ENCODE measurements around the gene CACNA2D2.

CACNA2D2 gene

DNA sequence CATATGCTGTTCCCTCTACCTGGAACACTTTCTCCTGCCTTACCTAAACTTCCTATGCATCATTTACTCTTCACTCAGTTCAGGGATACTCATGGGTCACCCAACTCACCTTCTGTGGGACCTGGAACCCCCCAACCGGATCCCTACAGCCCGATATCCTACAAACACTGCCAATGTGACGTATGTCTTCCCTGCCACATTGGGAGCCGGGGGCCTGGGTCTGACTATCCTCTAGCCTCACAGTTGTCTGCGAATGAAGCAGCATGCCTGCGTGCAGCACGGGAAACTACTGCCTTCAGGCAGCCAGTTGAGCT lies 153.3 kb downstream of the CACNA2D2 start:
- H3K4me3 ChIP-seq (replicated peaks; ENCODE audit: insufficient read depth, low read length): peak overlapping the region; percentile 58
- TF ChIP-seq, protein P1, sequence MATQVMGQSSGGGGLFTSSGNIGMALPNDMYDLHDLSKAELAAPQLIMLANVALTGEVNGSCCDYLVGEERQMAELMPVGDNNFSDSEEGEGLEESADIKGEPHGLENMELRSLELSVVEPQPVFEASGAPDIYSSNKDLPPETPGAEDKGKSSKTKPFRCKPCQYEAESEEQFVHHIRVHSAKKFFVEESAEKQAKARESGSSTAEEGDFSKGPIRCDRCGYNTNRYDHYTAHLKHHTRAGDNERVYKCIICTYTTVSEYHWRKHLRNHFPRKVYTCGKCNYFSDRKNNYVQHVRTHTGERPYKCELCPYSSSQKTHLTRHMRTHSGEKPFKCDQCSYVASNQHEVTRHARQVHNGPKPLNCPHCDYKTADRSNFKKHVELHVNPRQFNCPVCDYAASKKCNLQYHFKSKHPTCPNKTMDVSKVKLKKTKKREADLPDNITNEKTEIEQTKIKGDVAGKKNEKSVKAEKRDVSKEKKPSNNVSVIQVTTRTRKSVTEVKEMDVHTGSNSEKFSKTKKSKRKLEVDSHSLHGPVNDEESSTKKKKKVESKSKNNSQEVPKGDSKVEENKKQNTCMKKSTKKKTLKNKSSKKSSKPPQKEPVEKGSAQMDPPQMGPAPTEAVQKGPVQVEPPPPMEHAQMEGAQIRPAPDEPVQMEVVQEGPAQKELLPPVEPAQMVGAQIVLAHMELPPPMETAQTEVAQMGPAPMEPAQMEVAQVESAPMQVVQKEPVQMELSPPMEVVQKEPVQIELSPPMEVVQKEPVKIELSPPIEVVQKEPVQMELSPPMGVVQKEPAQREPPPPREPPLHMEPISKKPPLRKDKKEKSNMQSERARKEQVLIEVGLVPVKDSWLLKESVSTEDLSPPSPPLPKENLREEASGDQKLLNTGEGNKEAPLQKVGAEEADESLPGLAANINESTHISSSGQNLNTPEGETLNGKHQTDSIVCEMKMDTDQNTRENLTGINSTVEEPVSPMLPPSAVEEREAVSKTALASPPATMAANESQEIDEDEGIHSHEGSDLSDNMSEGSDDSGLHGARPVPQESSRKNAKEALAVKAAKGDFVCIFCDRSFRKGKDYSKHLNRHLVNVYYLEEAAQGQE (IDR thresholded peaks at IDR 0.05; ENCODE audit: insufficient replicate concordance, low read depth): no peak
- TF ChIP-seq SPI1 (IDR thresholded peaks at IDR 0.05; ENCODE audit: borderline replicate concordance, low read depth): no peak
- TF ChIP-seq GABPA (IDR thresholded peaks at IDR 0.05; ENCODE audit: low read depth): no peak
- no peak for TF ChIP-seq POLR2AphosphoS5 (IDR thresholded peaks at IDR 0.05; ENCODE audit: low read depth)
- TF ChIP-seq, protein P2, sequence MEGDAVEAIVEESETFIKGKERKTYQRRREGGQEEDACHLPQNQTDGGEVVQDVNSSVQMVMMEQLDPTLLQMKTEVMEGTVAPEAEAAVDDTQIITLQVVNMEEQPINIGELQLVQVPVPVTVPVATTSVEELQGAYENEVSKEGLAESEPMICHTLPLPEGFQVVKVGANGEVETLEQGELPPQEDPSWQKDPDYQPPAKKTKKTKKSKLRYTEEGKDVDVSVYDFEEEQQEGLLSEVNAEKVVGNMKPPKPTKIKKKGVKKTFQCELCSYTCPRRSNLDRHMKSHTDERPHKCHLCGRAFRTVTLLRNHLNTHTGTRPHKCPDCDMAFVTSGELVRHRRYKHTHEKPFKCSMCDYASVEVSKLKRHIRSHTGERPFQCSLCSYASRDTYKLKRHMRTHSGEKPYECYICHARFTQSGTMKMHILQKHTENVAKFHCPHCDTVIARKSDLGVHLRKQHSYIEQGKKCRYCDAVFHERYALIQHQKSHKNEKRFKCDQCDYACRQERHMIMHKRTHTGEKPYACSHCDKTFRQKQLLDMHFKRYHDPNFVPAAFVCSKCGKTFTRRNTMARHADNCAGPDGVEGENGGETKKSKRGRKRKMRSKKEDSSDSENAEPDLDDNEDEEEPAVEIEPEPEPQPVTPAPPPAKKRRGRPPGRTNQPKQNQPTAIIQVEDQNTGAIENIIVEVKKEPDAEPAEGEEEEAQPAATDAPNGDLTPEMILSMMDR (IDR thresholded peaks at IDR 0.05; ENCODE audit: insufficient read depth, low read length): no peak
- peak overlapping the region; percentile 94 for H3K27ac ChIP-seq (replicated peaks)
- no peaks in the 10 kb centered on the region for H3K27me3 ChIP-seq (ENCODE audit: insufficient read depth, poor library complexity, severe bottlenecking)
- no peak for DNase-seq (ENCODE audit: low read depth in 1 of 2, low spot score in 1 of 2)

DNA sequence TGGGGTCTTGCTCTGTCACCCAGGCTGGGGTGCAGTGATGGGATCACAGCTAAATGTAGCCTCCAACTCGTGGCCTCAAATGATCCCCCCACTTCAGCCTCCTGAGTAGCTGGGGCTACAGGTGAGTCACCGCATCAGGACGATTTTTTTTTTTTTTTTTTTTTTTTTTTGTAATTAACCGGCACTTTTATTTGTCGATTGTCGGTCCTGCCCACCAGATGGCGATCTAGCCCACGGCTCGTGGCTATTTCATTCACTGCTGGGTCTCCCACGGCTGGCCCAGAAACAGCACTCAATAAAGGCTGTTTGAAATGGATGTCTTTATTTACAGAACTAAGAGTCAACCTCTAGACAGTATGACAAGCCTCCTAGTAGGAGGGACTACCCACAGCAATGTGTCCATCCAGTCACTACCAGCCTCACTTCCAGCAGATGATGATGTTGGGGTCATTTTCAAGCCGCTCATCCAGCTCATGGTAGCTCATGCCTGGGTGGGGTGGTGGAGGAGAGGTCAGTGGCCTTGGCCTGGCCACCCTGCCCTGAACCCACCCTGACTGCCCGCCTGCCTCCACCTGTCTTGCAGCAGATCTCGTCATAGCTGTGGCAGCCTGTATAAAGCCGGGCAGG lies 156.1 kb downstream of the CACNA2D2 start:
- Histone ChIP-seq H3K27me3 (ENCODE audit: insufficient read depth, poor library complexity, severe bottlenecking) (no peaks in the 10 kb centered on the region), H3K27ac (replicated peaks) (no peak overlapping the region), H3K4me3 (replicated peaks; ENCODE audit: insufficient read depth, low read length) (no peak overlapping the region)
- TF ChIP-seq, protein P2 (IDR thresholded peaks at IDR 0.05; ENCODE audit: insufficient read depth, low read length): peak; percentile 23
- TF ChIP-seq, protein P1 (IDR thresholded peaks at IDR 0.05; ENCODE audit: insufficient replicate concordance, low read depth): no peak
- DNase-seq (ENCODE audit: low read depth in 1 of 2, low spot score in 1 of 2): peak in 1 of 2 experiments; percentile 73

DNA sequence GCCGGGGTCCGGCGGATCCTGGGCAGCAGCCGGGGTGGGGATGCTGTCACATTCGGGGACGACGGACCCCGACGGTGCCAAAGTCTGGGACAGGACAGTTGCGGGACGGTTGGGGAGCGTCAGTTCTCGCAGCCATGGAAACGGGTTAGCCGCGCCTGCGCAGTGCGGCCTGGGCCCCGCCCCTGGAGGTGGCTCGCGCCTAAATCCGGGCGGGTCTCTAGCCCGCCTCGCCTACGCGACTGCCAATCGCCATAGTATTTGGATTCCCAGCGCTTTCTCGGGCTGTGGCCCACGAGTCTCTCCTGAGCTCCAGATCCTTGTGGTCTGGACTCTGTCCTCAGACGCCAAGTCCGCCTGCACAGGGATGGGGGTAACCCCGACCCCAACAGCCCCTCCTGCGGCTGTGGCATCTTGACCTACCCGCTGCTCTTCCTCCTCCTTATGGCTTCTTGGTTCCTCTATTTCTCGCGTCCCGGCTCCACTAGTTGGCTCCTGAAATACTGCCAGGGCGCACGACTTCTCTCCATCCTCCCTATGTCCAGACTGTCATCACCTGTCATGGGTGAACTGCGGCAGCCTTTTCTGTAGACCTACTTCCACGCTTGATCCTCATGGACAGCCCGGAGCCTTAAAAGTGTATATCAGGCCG lies 157.7 kb downstream of the CACNA2D2 start, which contains the start of gene ZMYND10:
ZMYND10 (minus strand) TSS at position 147 of the 649 bp plus-strand sequence. CDS start 153 bp downstream, outside the sequence.
- no peak for TF ChIP-seq POLR2AphosphoS5 (IDR thresholded peaks at IDR 0.05; ENCODE audit: low read depth)
- TF ChIP-seq, protein P2 (IDR thresholded peaks at IDR 0.05; ENCODE audit: insufficient read depth, low read length): no peak
- no peak for TF ChIP-seq GABPA (IDR thresholded peaks at IDR 0.05; ENCODE audit: low read depth)
- TF ChIP-seq, protein P1 (IDR thresholded peaks at IDR 0.05; ENCODE audit: insufficient replicate concordance, low read depth): no peak
- no peak for TF ChIP-seq SPI1 (IDR thresholded peaks at IDR 0.05; ENCODE audit: borderline replicate concordance, low read depth)
- H3K27me3 ChIP-seq (ENCODE audit: insufficient read depth, poor library complexity, severe bottlenecking): no peaks in the 10 kb centered on the region
- peak in 1 of 2 experiments; percentile 74 for DNase-seq (ENCODE audit: low read depth in 1 of 2, low spot score in 1 of 2)
- 0 out of 2 replicates have a peak within 1 kb of the TSS, but pooled peaks have one; percentile 32 for H3K27ac ChIP-seq (replicated peaks)
- H3K4me3 ChIP-seq (replicated peaks; ENCODE audit: insufficient read depth, low read length): peak within 1 kb of the TSS; percentile 39
